ENCODE measurements around the gene APLP2.

GRCh38 chr11:130150790-130151189 is 81.1 kb downstream of the APLP2 start:
- no peak for TF ChIP-seq CEBPB (IDR thresholded peaks at IDR 0.05)
- TF ChIP-seq CREB1 (IDR thresholded peaks at IDR 0.05; ENCODE audit: low read depth), result no peak
- TF ChIP-seq TAF1 (IDR thresholded peaks at IDR 0.05; ENCODE audit: low read depth), result no peak
- TF ChIP-seq TEAD4 (IDR thresholded peaks at IDR 0.05), result no peak
- no peak for TF ChIP-seq USF1 (IDR thresholded peaks at IDR 0.05)
- TF ChIP-seq, protein P1, sequence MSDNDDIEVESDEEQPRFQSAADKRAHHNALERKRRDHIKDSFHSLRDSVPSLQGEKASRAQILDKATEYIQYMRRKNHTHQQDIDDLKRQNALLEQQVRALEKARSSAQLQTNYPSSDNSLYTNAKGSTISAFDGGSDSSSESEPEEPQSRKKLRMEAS (IDR thresholded peaks at IDR 0.05), result no peak
- TF ChIP-seq NFIC (IDR thresholded peaks at IDR 0.05), result no peak
- TF ChIP-seq FOXM1 (IDR thresholded peaks at IDR 0.05; ENCODE audit: borderline replicate concordance, low read depth), result no peak
- TF ChIP-seq TCF12 (IDR thresholded peaks at IDR 0.05; ENCODE audit: low read depth), result no peak
- TF ChIP-seq YY1 (IDR thresholded peaks at IDR 0.05; ENCODE audit: low read depth), result no peak
- no peak for TF ChIP-seq REST (IDR thresholded peaks at IDR 0.05; ENCODE audit: low read depth)
- TF ChIP-seq EP300 (IDR thresholded peaks at IDR 0.05; ENCODE audit: borderline replicate concordance), result no peak
- TF ChIP-seq RAD21 (IDR thresholded peaks at IDR 0.05; ENCODE audit: low read depth), result no peak
- no peak for TF ChIP-seq EGR1 (IDR thresholded peaks at IDR 0.05)

All from Ishikawa (cell line).